GM18870 (cell line): ENCODE results near the gene CSNK1E.

Experiments
- ATAC-seq: cut with Tn5 transposase; IDR thresholded peaks from one replicate; pipeline ENCODE4 v1.9.1; 2021; ENCODE audit warnings: moderate library complexity; ENCODE audit not compliant: unreplicated experiment

Gene CSNK1E

DNA sequence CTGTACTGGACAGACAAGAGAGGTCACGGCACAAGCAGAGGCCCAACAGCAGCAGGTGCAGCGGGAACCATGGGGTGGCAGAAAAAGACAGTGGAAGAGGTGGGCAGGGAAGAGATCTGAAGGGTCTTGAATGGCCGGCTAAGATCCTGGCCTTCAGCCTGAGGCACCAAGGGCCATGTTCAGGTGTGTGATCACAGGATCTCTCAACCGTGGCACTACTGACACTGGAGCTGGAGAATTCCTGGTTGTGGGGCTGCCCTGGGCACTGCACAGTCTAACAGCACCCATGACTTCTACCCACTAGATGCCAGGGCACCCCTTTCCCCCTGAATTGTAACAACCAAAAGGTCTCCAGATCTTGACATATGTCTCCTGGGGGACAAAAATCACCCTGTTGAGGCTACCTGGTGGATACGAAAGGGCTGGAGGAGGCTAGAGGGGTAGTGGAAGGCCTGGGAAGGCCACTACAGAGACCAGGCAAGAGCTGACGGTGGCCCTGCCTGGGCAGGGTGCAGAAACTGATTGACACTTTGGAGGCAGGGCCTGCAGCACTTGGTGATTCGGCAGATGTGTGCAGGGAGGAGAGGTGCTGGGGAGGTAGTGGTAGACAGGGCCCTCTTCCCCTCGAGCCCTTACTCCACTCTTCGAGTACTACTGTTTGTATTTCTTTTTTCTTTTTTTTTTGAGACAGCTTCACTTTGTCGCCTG lies 8.3 kb downstream of the CSNK1E start:
- ATAC-seq = no peak

DNA sequence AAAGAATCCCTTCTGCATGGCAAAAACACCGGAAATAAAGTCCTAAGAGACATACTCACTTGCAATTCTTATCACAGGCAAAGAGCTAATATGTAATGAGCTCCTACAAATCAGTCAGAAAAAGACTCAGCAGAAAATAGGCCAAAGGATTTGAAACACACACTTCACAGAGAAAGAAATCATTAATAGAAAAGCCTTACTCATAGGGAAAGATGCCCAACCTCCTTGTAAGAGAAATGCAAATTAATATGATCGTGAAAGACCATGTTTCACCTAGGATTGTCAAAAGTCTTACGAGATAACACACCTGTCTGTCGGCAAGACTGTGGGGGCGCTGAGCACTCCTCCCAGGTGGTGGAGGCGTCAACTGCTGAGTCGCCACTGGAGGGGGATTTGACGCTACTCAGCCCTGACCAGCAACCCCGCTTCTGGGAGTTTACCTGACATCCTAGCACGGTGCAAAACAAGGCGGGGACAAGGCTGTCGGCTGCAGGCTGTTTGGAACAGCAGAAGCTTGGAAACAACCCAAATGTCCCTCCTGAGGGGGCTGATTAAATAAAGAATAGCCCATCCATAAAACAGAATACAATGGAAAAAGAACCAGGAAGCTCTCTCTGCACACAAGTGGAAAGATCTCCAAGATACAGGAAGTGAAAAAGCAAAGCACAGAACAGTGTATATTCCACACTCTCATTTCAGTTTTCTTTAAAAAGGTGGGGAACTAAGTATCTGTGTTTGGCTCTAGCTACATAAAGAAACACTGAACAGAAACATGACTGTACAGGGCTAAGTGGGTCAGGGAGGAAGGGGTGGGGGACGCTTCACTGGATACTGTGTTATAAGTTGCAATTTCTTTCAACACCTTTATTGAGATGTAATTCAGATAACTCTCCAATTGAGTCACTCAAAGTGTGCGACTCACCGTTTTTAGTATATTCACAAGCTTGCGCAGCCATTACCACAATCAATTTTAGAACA lies 11.5 kb downstream of the CSNK1E start:
- peak; percentile 54 for ATAC-seq

DNA sequence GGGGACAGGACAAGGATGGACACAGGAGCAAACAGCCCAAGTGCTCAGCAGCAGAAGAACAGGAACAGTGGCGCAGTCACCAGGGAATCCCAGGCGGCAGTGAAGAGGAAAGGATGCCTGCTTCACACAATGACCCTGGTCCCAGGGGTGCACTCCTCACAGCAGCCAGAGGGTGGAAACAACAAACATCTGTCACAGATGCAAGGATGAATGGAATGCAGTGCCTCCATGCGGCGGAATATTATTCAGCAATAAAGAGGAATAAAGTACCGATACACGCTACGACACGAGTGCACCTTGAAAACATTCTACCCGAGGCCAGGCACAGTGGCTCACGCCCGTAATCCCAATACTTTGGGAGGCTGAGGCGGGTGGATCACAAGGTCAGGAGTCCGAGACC lies 12.7 kb downstream of the CSNK1E start:
- no peak for ATAC-seq

DNA sequence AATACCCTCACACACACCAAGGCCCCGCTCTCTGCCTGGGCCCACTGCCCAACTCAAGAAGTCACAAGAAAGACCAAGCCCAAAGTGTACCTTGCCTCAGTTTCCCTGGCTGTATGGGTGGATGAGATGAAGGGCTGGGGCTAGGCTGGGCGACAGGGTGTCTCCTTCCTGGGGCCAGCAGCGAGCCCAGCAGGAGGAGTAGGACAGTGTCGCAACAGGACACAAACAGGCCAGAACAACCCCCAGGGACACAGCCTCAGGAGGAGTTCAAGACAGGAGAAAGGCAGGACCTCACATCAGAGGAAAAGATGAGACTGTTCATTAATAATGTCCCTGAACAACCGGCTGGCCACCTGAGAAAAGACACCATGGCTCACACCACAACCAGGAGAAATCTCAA lies 13.3 kb downstream of the CSNK1E start:
- no peak for ATAC-seq

DNA sequence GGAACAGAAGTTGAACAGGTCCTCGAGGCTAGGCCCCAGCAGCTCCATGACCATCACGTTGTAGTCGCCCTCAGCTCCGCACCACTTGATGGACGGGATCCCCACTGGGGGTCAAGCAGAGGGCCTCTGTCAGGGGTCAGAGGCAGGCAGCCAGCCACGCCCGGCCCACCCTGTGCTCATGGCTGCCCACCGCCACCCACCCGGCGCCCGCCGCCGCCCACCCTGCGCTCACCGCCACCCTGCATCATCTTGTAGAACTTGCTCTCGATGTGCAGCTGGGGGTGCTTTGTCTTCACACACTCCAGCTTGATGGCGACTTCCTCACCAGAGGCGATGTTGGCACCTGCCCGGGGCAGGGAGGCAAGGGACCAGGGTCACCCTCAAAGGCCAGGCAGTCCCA lies 14.3 kb downstream of the CSNK1E start:
- ATAC-seq = no peak

DNA sequence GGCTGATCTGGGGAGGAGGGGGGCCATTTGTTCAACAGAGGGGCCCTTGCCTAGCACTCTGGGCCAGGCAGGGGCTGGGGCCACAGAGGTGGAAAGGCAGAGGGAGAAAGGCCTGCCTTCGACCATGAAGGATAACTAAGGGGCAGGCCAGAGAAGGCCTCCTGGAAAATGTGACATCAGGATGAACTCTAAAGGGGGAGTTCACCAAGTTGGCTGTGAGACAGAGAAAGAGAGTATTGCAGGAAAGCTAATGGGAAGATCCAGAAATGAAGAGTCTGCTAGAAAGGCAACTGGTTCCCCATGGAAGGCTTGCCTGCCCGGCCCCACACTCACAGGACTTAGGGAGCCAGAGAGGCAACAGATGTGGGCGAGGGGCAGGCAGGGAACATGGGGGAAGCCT lies 16.3 kb downstream of the CSNK1E start:
- no peak for ATAC-seq

DNA sequence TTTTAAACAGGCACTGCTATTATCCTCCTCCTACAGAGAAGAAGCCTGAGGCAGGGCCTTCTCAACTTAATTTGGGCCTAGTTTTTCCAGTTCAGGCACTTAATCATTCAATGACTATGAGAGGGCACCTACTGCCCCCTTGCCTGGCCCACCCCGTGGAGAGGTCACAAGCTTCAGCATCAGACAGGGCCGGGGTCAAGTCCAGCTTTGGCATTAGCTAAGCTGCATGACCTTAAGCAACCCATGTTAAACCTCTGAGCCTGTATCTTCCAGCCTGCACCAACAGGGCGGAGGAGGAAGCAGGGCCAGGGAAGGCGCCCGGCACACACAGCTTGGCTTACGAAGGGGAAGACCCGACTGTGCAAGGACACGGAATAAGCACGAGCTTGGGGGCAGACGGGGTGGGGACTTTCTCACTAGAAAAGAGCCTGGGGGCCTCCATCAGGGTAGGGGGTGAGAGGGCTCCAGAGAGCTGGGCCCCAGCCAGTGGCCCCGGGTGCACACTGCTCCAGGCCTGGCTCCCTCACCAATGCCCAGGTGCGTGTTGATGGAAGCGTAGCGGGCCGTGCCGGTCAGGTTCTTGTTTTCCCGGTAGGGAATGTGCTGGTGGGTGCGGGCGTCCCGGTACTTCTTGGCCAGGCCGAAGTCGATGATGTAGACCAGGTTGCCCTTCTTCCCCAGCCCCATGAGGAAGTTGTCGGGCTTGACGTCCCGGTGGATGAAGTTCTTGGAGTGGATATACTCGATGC lies 16.9 kb downstream of the CSNK1E start:
- ATAC-seq = no peak

DNA sequence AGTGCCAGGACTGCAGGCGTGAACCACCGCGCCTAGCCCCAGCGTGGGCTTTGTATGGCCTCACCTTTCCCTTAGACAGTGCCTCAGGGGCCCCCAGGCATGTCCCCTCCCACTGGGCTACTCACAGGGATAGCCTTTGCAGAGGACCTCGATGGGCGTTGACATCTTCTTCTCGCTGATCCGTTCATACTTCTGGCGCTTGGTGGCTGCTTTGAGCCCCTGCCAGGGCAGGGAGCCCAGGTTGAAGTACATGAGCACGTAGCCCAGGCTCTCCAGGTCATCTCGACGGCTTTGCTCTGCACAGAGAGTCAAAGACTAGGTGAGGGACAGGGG lies 17.5 kb downstream of the CSNK1E start:
- ATAC-seq = no peak

DNA sequence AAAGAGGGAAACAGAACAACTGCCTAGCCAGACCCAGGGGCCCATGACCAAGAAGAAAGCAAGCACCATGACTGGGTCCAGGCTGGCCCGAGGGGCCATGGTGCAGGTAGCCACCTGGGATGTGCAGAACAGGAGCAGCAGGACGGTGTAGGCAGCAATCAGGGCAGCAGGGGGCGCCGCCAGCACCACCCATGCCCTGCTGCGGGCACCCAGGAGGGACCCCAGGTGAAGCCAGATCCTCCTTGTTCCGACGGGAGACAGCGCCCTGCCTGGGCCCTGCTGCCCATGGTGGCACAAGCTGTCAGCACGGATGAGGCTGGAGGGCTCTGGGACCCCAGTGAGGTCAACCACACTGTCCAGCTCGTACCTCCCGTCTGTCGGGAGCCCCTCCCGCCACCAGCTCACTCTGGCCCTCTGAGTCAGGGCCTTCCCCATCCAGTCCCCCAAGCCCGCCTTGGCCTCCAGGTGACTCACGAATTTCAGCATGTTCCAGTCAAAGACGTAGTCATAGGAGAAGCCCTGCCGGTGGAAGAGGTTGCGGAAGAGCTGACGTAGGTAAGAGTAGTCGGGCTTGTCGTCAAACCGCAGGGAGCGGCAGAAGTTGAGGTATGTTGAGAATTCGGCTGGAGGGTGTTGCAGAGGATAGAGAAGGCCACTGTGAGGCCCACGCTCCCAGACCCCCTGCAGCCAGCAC lies 18.8 kb downstream of the CSNK1E start:
- ATAC-seq = no peak

DNA sequence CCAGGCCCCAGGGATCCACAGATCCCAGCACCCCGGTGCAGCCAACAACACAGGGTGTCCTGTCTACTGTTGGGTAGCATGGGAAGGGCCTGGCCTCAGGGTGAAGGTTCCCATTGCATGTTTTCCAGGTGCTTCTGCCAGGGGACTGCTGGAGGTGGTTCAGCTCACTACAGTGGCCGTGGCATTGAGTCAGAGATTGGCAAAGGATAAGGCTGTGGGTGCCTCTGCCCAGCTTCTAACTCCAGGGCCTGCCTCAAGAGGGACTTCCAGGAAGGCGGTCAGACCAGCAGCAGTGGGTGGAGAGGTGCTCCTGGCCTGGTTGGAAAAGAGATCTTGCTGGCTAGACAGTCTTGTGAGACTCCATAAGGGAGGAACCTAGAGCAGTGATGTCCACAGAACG lies 20.9 kb downstream of the CSNK1E start:
- no peak for ATAC-seq

DNA sequence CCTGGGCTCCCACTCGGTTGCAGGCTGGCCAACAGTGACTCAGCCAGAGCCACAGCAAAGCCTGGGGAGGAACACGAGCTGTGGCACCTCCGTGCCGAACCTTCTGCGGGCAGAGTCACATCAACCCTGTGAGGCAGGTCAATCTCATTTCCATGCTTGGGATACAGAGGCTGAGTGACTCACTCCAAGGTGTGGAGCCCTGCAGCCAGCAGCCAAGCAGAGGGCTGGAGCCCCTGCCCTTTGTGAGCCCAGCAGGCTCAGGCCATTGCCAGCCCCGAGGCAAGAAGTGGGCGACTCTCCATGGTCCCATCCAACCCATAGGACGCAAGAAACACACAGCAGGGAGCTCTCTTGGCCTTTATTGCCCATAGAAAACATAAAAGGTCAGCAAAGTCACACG lies 21.4 kb downstream of the CSNK1E start:
- ATAC-seq = no peak

DNA sequence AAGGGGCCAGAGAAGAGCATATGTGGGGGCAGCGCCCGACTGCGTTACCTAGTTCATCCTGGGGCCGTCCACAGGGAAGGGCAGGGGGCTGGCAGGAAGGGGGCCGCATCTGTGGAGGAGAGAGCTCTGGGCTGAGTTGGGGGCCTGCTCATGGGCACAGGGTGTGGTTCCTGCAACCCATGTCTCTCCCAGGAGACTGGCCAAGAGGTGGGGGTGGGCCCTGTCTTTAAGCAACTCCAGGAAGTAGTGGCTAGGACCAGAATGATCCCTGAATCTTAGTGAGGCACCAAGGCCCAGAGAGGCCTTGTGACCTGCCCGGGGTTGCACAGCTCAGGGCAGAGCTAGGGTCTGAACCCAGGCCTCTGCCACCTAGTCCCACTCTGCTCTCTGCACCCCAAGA lies 21.9 kb downstream of the CSNK1E start:
- ATAC-seq = no peak

DNA sequence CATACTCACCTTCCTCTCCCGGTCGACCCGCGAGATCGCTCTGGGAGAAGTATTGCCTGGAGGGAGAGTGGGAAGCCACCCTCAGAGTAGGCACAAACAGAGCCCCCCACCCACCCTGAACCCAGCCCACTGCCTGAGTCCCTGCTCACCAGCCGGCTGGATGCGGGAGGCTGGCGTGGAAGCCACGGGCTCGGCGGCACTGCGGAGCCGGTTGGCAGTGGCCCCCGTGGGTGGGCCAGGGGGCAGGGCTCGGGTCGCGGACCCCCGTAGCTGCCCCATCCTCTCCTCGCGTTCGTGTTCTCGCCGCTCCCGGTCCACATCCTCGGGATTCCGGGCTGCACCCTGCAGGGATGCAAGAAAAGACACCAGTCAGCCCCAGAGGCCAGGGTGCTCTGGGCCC lies 23.0 kb downstream of the CSNK1E start:
- ATAC-seq = no peak

DNA sequence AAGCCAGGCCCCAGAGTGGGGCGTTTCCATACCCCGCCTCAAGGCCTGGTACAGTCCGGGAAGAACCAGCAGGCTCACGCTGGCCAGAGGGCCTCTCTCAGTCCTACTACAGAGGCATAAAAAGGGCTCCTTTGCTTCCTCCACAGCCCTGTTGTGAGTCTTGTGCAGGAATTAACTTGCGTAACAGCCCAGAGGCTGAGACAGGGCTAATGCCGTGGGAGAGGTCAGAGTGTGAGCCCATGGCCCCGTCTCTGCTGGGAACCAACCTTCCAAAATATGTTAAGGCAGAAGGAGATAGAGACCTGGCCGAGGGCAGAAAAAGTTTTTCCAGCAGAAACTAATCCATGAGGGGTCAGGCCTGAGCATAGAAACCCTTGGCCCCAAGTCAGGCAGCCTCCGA lies 24.5 kb downstream of the CSNK1E start:
- no peak for ATAC-seq

DNA sequence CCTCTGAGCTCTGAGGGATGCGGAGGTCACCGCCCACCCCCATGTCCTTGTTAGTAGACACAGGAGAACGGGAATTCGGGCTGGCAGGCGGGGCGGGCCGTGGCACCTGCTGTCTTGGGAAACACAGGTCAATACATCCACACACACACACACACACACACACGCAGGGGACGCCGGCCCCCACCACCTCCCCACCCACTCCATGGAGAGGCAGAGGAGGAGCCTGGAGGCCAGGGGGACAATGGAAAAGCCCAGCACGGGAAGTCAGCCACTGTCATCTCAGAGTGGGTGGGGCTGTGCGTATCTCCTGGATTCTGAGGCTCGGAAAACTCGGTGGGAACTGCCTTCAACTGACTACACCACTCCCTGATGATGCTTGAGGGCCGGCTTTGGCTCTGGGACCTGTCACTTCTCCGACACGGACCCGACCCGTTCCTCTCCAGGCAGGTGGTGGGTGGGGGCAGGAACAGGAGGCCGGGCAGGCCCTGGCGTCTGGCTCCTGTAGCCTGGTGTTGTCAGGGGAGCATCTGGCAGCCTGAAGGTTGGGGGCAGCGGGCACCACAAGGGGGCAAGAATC lies 25.9 kb downstream of the CSNK1E start:
- no peak for ATAC-seq

DNA sequence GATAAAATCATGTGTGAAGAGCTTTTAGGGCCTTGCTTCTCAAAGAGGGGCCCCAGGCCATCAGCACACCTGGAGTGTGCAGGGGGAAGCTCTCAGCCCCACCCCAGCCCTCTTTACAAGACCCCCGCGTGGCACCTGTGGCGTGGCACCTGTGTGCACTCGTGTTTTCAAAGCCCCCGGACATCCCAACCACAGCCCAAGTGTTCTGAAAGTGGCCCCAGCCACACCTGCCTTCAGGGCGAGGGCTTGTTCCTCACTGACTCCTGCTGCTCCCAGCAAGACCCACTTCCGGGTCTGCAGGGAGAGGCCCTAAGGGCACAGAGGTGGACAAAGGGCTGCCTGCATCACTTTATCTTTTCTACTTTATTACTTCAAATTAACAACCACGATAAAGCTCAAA lies 26.9 kb downstream of the CSNK1E start:
- no peak for ATAC-seq

DNA sequence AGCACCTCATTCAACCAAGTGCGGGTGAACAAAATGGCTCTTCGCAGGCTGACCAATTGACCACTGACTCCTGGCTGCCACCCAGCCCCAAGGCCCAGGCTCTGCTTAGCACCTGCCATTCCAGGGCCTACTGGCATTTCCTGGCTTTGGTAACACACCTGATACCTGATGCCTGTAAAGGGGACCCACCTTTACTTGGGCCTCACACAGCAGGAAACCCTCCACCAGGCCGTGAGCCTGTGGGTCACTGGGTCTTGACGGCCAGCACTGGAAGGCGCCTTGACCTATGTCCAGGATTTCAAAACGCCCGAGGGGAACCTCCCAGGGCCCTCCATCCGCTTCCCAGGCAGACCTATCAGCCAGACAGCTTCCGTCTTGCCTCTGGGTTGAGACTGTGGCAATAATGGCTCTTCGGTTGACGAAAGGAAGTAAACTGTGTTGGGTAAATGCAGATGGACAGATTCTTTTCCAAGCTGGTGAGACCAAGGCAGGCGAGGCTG lies 27.6 kb downstream of the CSNK1E start:
- no peak for ATAC-seq

DNA sequence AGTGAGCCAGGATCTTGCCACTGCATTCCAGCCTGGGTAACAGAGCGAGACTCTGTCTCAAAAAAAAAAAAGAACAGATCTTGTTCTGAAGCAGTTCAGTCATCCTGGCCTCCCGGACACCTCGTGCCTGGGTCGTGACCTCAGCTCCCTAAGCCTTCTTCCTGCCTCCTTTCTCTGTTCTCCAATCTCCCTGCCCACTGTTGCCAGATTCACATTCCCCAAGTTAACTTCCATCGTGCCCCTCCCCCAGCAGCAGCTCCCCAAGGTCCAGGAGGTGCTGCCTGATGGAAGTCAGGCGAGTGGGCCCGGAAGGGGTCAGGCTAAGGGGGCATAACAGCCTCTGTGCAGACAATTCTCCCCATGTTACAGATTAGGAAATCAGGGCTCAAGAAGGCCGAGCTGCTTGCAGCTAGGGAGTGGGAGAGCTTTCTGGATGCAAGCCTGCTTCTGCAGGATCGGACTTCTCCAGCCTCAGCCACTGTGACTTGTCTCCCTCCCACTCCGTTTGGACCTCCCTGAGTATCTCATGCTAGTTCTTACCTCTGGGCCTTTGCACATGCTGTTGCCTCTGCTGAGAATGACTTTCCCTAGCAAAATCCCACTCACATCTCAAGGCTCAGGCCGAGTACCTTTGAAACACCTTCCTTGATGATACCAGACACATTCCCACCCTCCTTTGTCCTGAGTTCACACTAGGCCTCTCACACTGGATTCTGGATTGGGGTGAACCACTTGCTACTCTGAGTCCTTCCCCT lies 30.1 kb downstream of the CSNK1E start:
- ATAC-seq = no peak

DNA sequence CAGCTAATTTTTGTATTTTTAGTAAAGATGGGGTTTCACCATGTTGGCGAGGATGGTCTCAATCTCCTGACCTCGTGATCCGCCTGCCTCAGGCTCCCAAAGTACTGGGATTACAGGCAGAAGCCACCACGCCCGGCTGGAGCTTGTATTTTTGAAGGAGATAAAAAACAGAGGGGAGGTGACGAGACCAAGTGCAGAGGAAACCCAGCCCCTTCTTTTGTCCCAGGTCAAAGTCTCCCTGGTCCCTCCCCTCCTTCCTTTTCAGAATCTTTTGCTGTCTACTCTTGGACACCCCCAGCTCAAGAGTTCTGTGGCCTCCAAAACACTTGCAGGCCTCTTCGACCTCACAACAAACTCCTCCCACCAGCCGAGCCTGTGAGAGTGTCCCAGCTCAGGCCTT lies 32.2 kb downstream of the CSNK1E start:
- no peak for ATAC-seq

DNA sequence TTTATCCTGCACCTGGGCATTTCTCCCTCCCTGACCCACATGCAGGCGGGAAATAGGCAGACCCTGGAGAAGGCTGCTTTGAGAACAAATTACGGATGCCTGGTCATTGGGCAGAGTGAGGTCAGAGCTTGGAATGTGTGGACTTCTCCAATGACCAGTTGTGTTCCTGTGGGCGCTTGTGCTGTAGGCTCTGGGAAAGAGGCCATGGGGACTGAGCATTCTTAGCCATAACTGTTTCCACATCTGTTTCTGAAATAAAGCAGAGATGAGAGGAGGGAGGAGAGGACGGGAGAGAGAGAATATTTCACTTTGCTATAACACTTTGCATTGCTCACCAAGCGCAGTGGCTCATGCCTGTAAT lies 33.2 kb downstream of the CSNK1E start:
- ATAC-seq = no peak
